Ovary (tissue), 9 donors: ENCODE data around the gene SASH3. TPM values are rescaled to one million over a fixed set of nuclear protein-coding genes. Genes with fewer than 3 reads are reported as not detected.

ENCODE experiments used
- DNase-seq, 5 donors: peaks; one replicate each; pipeline ENCODE4 v3.0.0-alpha.2; 2019 to 2020
- H3K27ac ChIP-seq, 2 donors: fragments of 200-600 bp; one replicate each; pipeline versions ENCODE4 v1.5.1 to v1.8.0; 2019 to 2022
- H3K27me3 ChIP-seq: fragments of 200-600 bp; one replicate; pipeline ENCODE4 v1.8.0; 2022
- H3K36me3 ChIP-seq: fragments of 200-600 bp; sonication (generic); one replicate; pipeline ENCODE4 v1.5.1; 2019
- H3K4me1 ChIP-seq: one replicate; pipeline ENCODE4 v1.8.1; 2013; ENCODE audit warnings: mild to moderate bottlenecking, moderate library complexity; ENCODE audit not compliant: insufficient read depth
- H3K4me3 ChIP-seq: fragments of 200-600 bp; sonication (generic); one replicate; pipeline ENCODE4 v1.5.1; 2017
- H3K9me3 ChIP-seq, 2 donors: fragments of 200-600 bp in 1 of 2; sonication (generic) in 1 of 2; one replicate each; pipeline versions ENCODE4 v1.5.1 to v1.8.1; 2013 to 2019; ENCODE audit warnings: mild to moderate bottlenecking in 1 of 2, moderate library complexity in 1 of 2
- EP300 ChIP-seq: sonication (generic); formaldehyde crosslinking; IDR thresholded peaks from one replicate; pipeline ENCODE4 v1.6.1; 2017; ENCODE audit warnings: antibody characterized with exemption
- POLR2A ChIP-seq: fragments of 450-650 bp; IDR thresholded peaks from one replicate; pipeline ENCODE4 v1.6.1; 2017; ENCODE audit warnings: antibody characterized with exemption, mild to moderate bottlenecking, moderate library complexity
- WGBS, 3 donors: extraction: QIAGEN DNeasy Blood & Tissue Kit in 1 of 3; methylation state at CpG; one replicate each; pipeline versions ENCODE4 v1.1.5 to v1.1.7; 2013 to 2017; 5-methylcytosine and 5-hydroxymethylcytosine counted together
- intact Hi-C, 4 donors: fragments of 100-400 bp; cut with DNase I; formaldehyde crosslinking; loops; one replicate each; pipeline versions ENCODE4 v1.11.0 to v1.15.1; 2022 to 2023
- polyA plus RNA-seq, 2 donors: library from polyadenylated mRNA; stranded (reverse); fragments of 200-250 nt in 1 of 2; fragments of 350-450 nt in 1 of 2; fragmentation: Illumina TruSeq in 1 of 2; extraction: RNeasy Lipid Tissue Mini Kit (QIAGEN cat#74804) in 1 of 2; gene quantifications; one replicate each; pipeline ENCODE4 v1.2.3, GENCODE V29; 2013 to 2014
- total RNA-seq, 7 donors: library from RNA; depleted of rRNA in 2 of 7; stranded (reverse); fragments of >200 nt in 2 of 7; fragmentation: NEBNext Ultra II Directional in 3 of 7; extraction: Animal tissue kit (Norgen Biotek cat#: 25700) in 3 of 7; gene quantifications; one replicate each; pipeline versions ENCODE4 v1.1.0 to v1.2.4, GENCODE V29; 2016 to 2023
- TF ChIP-seq, protein P1 (sequence below), 3 donors: fragments of 450-650 bp in 2 of 3; fragments of 200-600 bp in 1 of 3; IDR thresholded peaks; one replicate each; pipeline versions ENCODE4 v1.5.1 to v1.8.0; 2016 to 2022; ENCODE audit warnings: antibody characterized with exemption in 3 of 3, mild to moderate bottlenecking in 1 of 3
- donor health status: DM: no; HTN: no; CAD: no; lungs with moderate emphysema.
- donor health status: DM: no; HTN: no; CAD: no.
- donor health status: Bipolar disorder and iron deficiency.
- donor health status: DM: yes; HTN: yes; CAD: no.
- donor health status: DM: no; HTN: no; CAD: no.
- donor health status: DM: yes; HTN: yes; CAD: no.

SASH3 gene
- total and polyA plus RNA-seq, 9 donors: 1.8 to 8.2 (median 3.3) TPM

DNA sequence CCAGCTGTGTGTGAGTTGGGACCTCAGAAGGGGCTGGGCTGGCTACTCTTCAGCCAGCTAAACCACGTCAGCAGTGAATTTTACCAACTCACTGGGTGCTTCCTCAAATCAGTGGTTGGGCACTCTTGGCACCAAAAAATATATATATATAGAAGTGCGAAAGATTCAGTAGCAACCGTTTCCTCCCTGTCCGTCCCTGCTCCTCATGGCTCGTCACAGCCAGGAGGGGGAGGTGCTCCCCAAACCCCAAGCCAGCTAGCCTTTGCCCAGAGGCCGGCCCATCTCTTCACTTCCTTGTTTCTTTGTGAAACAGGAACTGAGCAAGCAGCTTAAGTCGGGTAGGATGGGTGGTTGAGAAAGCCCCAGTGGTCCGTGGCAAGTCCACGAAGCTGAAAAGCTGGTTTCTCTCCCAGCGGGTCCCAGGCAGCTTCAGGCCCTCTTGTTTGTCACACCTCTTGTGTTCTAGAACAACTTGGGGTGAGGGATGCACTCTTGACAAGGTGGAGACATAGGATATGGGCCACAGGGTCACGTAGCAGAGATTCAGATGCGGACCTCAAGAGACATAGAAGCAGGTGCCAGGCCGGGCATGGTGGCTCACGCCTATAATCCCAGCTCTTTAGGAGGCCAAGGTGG lies 6.8 kb upstream of the SASH3 start:
- Histone ChIP-seq H3K27me3 (no peaks in the 10 kb centered on the region), H3K4me3 (no peak overlapping the region), H3K27ac (no peak overlapping the region), H3K36me3 (no peaks in the 10 kb centered on the region), H3K9me3 (no peaks in the 10 kb centered on the region), H3K4me1 (no peaks in the 10 kb centered on the region)
- TF ChIP-seq POLR2A (no peak), EP300 (no peak)
- TF ChIP-seq, protein P1, sequence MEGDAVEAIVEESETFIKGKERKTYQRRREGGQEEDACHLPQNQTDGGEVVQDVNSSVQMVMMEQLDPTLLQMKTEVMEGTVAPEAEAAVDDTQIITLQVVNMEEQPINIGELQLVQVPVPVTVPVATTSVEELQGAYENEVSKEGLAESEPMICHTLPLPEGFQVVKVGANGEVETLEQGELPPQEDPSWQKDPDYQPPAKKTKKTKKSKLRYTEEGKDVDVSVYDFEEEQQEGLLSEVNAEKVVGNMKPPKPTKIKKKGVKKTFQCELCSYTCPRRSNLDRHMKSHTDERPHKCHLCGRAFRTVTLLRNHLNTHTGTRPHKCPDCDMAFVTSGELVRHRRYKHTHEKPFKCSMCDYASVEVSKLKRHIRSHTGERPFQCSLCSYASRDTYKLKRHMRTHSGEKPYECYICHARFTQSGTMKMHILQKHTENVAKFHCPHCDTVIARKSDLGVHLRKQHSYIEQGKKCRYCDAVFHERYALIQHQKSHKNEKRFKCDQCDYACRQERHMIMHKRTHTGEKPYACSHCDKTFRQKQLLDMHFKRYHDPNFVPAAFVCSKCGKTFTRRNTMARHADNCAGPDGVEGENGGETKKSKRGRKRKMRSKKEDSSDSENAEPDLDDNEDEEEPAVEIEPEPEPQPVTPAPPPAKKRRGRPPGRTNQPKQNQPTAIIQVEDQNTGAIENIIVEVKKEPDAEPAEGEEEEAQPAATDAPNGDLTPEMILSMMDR (IDR thresholded peaks at IDR 0.05): no peak
- intact Hi-C loops: no loop called here
- DNase-seq: no peak
- WGBS, 3 donors: 73 to 83% (median 79%) methylated on average over 14 of the region's 14 CpGs

DNA sequence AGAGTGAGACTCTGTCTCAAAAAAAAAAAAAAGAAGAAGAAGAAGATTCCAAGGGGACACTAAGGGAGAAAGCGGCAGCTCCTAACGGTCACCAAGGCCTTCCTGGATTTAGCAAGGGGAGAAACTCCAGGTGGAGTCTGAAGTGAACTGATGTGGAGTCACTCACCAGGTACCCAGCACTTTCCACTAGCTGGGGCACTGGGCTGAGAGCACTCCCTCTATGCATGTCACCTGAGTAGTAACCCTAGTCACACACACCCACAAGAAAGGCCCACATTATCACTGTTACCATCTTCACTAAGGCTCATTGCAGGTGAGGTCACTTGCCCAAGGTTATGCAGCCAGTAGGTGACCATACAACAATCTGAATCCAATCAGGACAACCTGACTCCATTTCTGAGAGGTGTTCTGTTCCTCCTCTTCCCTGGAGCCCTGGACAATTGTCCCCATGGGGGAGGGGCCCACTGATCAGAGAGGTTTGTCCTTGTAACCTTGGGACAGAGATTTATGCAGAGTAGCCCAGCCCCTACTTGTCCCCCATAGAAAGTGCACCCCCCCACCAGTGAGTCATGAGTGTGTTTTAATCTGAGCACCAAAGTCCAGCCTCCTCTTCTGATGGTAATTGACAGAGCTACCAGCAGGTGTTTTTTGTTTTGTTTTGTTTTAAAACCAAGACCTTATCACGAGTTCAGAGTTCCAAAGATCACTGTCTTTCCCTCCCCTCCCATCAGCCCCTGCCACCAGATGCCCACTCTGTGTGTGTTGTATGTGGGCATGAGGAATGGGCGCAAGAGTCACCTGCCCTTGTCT lies 5.9 kb upstream of the SASH3 start:
- 72 to 79% (median 77%) methylated on average over 4 of the region's 4 CpGs for WGBS, 3 donors
- intact Hi-C loops: no loop called here
- Histone ChIP-seq H3K9me3 (no peaks in the 10 kb centered on the region), H3K4me3 (no peak overlapping the region), H3K27me3 (no peaks in the 10 kb centered on the region), H3K36me3 (no peaks in the 10 kb centered on the region), H3K27ac (no peak overlapping the region), H3K4me1 (no peaks in the 10 kb centered on the region)
- TF ChIP-seq, protein P1 (IDR thresholded peaks at IDR 0.05): no peak
- TF ChIP-seq POLR2A (no peak), EP300 (no peak)
- DNase-seq: no peak

DNA sequence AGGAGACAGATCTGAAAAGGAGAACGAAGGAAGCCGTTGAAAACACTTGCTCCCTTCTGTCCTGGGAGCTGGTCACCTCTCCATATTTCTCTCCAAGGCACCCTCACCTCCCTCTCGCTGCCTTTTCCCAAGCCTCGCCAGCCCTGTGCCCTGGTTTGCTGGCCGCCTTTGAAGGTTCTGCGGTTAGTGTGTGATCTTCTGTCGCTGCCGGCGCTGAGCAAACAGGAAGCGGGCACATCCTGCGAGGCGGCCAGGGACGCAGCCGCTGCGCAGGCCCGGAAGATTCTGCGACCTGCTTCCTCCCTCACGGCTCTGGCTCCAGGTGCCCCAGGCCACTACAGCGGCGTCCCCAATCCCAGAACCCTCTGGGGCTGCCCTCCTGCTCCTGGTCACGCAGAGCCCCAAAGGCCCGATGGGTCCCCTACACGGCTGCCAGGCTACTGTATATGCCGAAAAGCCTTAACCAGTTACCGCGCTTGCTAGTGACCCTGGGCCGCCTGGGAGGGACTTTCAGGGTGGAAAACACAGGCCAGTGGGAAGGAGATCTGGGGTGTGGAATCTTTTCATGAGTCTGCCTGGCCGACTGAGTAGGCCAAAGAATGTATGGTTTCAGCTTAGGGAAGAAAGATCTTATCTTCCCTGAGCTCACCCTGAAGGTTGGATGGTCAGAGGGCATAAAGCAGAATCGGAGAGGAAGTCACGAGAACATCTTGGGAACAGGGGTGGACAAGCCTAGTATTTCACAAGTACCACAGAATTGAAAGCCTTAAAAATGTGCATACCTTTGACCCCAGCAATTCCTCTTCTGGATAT lies 2.3 kb upstream of the SASH3 start:
- TF ChIP-seq POLR2A (no peak), EP300 (no peak)
- TF ChIP-seq, protein P1 (IDR thresholded peaks at IDR 0.05): no peak
- DNase-seq: no peak
- Histone ChIP-seq H3K27ac (no peak overlapping the region), H3K36me3 (no peaks in the 10 kb centered on the region), H3K4me1 (no peaks in the 10 kb centered on the region), H3K4me3 (no peak overlapping the region), H3K9me3 (no peaks in the 10 kb centered on the region), H3K27me3 (no peaks in the 10 kb centered on the region)
- intact Hi-C loops: no loop called here
- 66 to 74% (median 70%) methylated on average over 30 of the region's 30 CpGs for WGBS, 3 donors

DNA sequence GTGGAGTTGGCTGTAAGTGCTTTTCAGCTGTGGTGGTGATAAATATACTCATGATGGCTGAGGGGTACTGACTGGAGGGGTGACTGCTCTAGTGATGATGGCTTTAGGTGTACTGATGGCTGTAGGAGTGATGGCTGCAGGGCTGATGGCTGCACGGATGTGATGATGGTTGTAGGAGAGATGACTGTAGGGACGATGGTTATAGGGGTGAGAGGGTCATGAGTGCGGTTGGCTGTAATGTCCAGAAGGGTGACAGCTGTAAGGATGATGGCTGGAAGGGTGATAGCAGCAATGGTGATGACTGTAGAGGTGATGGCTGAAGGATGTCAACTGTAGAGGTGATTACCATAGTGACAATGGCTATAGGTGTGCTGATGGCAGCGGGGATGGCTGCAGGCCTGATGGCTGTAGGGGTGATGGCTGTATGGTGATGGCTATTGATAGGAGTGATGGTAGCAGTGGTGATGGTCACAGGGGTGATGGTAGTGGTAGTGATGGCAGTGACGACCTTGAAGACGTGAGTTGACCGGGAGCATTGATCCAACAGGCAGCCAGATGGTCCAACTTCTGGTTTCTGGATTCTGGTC lies 570 bp upstream of the SASH3 start:
- Histone ChIP-seq H3K27me3 (no peaks in the 10 kb centered on the region), H3K36me3 (no peaks in the 10 kb centered on the region), H3K4me1 (no peaks in the 10 kb centered on the region), H3K27ac (no peak overlapping the region), H3K4me3 (no peak overlapping the region), H3K9me3 (no peaks in the 10 kb centered on the region)
- 78 to 88% (median 84%) methylated on average over 7 of the region's 7 CpGs for WGBS, 3 donors
- no peak for DNase-seq
- TF ChIP-seq EP300 (no peak), POLR2A (no peak)
- TF ChIP-seq, protein P1 (IDR thresholded peaks at IDR 0.05): no peak
- intact Hi-C loops: no loop called here
